SK-N-MC (cell line): ENCODE data around the gene LIN9.

Experiments used
- EZH2 ChIP-seq: fragments of 200-600 bp; sonication (generic); IDR thresholded peaks from one replicate; pipeline ENCODE4 v1.6.1; 2017; ENCODE audit warnings: antibody characterized with exemption
- POLR2AphosphoS5 ChIP-seq: IDR thresholded peaks from 2 replicates; pipeline ENCODE4 v1.6.1; 2012; ENCODE audit warnings: mild to moderate bottlenecking, low read depth, low read length, borderline replicate concordance

GRCh38 chr1:226276077-226276682 is 32.8 kb downstream of the LIN9 start:
- no peak for TF ChIP-seq POLR2AphosphoS5
- no peak for TF ChIP-seq EZH2
